Uterus (tissue), 4 donors: ENCODE results near the gene LCTL. TPM values are rescaled to one million over a fixed set of nuclear protein-coding genes. Genes with fewer than 3 reads are reported as not detected.

Experiments
- DNase-seq, 2 donors: peaks; one replicate each; pipeline ENCODE4 v3.0.0-alpha.2; 2019 to 2020
- H3K27ac ChIP-seq, 2 donors: fragments of 200-600 bp; sonication (generic); 1 replicate in 1 of 2; 2 replicates in 1 of 2; pipeline ENCODE4 v1.5.1; 2016 to 2018
- H3K27me3 ChIP-seq, 2 donors: fragments of 200-600 bp; sonication (generic); one replicate each; pipeline ENCODE4 v1.5.1; 2018 to 2019; ENCODE audit warnings: control low read depth in 1 of 2
- H3K36me3 ChIP-seq, 2 donors: fragments of 200-600 bp; sonication (generic); one replicate each; pipeline ENCODE4 v1.5.1; 2019; ENCODE audit warnings: control low read depth in 1 of 2
- H3K4me1 ChIP-seq, 2 donors: fragments of 200-600 bp; sonication (generic); one replicate each; pipeline ENCODE4 v1.5.1; 2018 to 2019; ENCODE audit warnings: control low read depth in 1 of 2
- H3K4me3 ChIP-seq, 2 donors: fragments of 200-600 bp; sonication (generic); 1 replicate in 1 of 2; 2 replicates in 1 of 2; pipeline ENCODE4 v1.5.1; 2018 to 2019; ENCODE audit warnings: mild to moderate bottlenecking in 1 of 2
- H3K9me3 ChIP-seq, 2 donors: fragments of 200-600 bp; sonication (generic); one replicate each; pipeline ENCODE4 v1.5.1; 2019; ENCODE audit warnings: control low read depth in 1 of 2
- POLR2A ChIP-seq, 2 donors: fragments of 450-650 bp; IDR thresholded peaks; one replicate each; pipeline ENCODE4 v1.6.1; 2016; ENCODE audit warnings: antibody characterized with exemption in 2 of 2, mild to moderate bottlenecking in 1 of 2, moderate library complexity in 1 of 2
- intact Hi-C: fragments of 100-400 bp; cut with DNase I; formaldehyde crosslinking; loops from one replicate; pipeline ENCODE4 v1.15.1; 2023; ENCODE audit warnings: low total_unique reads
- total RNA-seq, 4 donors: library from RNA; depleted of rRNA in 3 of 4; stranded (reverse); fragments of >200 nt in 3 of 4; gene quantifications; one replicate each; pipeline versions ENCODE4 v1.1.0 to v1.2.4, GENCODE V29; 2014 to 2023
- TF ChIP-seq, protein P1 (sequence below), 4 experiments: fragments of 200-600 bp in 2 of 4; fragments of 450-650 bp in 2 of 4; sonication (generic) in 2 of 4; IDR thresholded peaks; one replicate each; pipeline ENCODE4 v1.5.1; 2016 to 2019; ENCODE audit warnings: antibody characterized with exemption in 4 of 4, mild to moderate bottlenecking in 2 of 4, moderate library complexity in 1 of 4
- donor health status: DM: yes; HTN: yes; CAD: no.

LCTL gene
- total RNA-seq, 4 donors from 2014 or later: not detected

DNA sequence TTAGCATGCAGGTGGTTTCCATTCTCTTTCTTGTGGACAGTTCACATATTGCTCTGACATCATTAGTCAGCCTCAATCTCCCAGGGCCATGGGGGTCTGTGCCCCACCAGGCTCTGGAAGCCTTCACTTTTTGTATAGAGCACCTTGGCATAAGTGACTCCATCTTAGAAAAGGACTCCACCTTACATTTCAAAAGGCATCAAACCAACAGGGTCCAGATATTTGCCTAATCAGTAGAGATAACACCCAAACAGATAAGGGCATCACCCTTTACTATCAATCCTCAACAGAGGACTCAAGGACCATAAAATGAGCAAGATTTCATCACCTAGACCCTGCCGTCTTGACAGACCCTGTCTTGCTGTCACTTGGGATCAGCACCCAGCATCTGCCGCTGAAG lies 35.7 kb upstream of the LCTL start:
- no peak overlapping the region for H3K4me3 ChIP-seq
- no peak for DNase-seq
- H3K27ac ChIP-seq: no peak overlapping the region
- no peaks in the 10 kb centered on the region for H3K9me3 ChIP-seq
- no peaks in the 10 kb centered on the region for H3K4me1 ChIP-seq
- no peaks in the 10 kb centered on the region for H3K27me3 ChIP-seq
- H3K36me3 ChIP-seq: no peaks in the 10 kb centered on the region
- intact Hi-C loops: no loop called here
- TF ChIP-seq POLR2A (IDR thresholded peaks at IDR 0.05): no peak
- TF ChIP-seq, protein P1, sequence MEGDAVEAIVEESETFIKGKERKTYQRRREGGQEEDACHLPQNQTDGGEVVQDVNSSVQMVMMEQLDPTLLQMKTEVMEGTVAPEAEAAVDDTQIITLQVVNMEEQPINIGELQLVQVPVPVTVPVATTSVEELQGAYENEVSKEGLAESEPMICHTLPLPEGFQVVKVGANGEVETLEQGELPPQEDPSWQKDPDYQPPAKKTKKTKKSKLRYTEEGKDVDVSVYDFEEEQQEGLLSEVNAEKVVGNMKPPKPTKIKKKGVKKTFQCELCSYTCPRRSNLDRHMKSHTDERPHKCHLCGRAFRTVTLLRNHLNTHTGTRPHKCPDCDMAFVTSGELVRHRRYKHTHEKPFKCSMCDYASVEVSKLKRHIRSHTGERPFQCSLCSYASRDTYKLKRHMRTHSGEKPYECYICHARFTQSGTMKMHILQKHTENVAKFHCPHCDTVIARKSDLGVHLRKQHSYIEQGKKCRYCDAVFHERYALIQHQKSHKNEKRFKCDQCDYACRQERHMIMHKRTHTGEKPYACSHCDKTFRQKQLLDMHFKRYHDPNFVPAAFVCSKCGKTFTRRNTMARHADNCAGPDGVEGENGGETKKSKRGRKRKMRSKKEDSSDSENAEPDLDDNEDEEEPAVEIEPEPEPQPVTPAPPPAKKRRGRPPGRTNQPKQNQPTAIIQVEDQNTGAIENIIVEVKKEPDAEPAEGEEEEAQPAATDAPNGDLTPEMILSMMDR (IDR thresholded peaks at IDR 0.05): no peak

DNA sequence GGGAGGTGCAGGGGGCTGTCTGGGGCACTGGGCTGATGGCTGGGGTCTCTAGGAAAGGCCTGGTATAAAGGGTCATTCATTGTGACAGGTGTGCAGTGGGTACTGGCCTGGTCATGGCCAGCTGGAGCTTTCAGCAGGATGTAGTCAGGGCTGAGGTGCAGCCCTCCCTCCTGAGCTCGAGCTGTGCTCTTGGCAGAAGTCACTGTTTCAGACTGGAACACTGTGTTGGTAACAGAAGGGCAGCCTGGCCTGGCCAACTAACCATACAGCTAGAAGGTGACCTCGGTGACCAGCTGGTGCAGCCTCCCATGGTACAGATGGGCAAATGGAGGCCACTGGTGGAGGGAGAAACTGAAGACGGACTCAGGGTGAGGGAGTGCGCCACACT lies 34.4 kb upstream of the LCTL start:
- H3K27me3 ChIP-seq: no peaks in the 10 kb centered on the region
- no peak overlapping the region for H3K27ac ChIP-seq
- intact Hi-C loops: no loop called here
- DNase-seq: no peak
- H3K36me3 ChIP-seq: no peaks in the 10 kb centered on the region
- no peaks in the 10 kb centered on the region for H3K4me1 ChIP-seq
- TF ChIP-seq POLR2A (IDR thresholded peaks at IDR 0.05): no peak
- TF ChIP-seq, protein P1 (IDR thresholded peaks at IDR 0.05): no peak
- no peaks in the 10 kb centered on the region for H3K9me3 ChIP-seq
- H3K4me3 ChIP-seq: no peak overlapping the region

DNA sequence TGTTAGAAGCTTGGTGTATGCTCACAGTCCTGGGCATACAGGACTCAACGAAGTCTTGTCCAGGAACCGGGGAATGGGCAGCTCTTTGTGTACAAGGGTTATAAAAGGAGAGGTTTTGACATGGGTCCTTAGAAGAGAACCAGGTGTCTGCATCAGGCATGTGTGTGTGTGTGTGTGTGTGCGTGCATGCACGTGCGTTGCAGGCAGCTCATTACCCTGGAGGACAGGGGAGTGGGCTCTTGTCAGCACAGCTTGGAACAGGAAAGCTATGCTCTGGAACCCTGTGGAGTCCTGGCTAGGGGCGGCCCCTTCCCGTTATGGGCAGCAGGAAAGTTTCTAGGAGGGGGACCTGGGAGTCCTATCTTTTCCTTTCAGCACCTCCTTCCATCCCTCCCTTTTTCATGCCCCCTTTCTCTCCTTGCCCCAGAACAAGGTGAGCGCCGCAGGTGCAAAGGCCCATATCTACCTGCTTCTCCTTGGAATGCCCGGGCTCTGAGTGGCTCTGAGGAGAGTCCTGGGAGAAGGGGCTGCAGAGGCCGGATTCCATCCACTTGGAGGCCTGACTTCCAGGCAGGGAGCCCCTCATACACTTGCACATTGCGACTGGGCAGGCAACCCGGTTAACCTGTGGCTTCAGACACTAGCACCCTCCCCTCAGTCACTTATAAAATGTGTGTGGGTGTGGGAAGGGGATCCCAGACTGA lies 33.9 kb upstream of the LCTL start:
- Histone ChIP-seq H3K4me3 (no peak overlapping the region), H3K4me1 (no peaks in the 10 kb centered on the region), H3K27me3 (no peaks in the 10 kb centered on the region), H3K9me3 (no peaks in the 10 kb centered on the region), H3K27ac (no peak overlapping the region), H3K36me3 (no peaks in the 10 kb centered on the region)
- intact Hi-C loops: no loop called here
- TF ChIP-seq, protein P1 (IDR thresholded peaks at IDR 0.05): no peak
- no peak for TF ChIP-seq POLR2A (IDR thresholded peaks at IDR 0.05)
- no peak for DNase-seq

DNA sequence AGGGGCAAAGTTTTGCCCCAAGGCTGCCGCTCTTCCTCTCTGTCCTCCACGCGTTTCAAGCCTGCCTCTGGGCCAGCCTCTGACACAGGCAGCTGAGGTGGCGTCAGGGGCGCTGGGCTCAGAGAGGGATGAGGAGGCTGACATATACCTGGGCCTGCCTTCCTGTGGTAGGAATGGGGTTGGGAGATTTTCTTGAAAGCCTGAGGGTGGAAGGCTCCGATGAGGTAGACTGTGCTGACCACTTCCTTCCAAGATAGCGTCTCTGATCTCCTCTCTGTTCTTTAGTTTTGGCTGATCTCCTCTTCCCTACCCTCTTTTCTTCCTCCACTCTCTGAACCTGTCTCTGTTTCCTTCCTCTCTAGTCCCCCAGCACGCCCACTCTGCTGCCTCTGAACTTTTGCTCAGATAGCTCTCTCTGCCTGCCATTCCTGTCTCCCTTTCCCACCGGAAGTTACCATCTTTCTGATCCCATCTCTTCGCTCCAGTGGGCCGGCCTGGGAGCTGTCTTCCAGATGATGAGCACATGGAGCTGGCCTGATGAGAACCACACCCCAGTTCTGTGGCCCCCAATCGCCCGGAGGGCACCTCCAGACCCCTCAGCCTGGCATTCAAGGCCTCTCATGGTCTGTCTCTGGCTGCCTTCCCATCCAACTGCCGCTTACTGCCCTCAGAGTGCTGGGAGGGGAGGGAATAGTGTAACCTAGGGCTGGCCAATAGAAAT lies 32.5 kb upstream of the LCTL start:
- Histone ChIP-seq H3K4me3 (no peak overlapping the region), H3K36me3 (no peaks in the 10 kb centered on the region), H3K27me3 (no peaks in the 10 kb centered on the region), H3K27ac (no peak overlapping the region), H3K4me1 (no peaks in the 10 kb centered on the region), H3K9me3 (no peaks in the 10 kb centered on the region)
- intact Hi-C loops: no loop called here
- DNase-seq: no peak
- TF ChIP-seq, protein P1 (IDR thresholded peaks at IDR 0.05): no peak
- TF ChIP-seq POLR2A (IDR thresholded peaks at IDR 0.05): no peak

DNA sequence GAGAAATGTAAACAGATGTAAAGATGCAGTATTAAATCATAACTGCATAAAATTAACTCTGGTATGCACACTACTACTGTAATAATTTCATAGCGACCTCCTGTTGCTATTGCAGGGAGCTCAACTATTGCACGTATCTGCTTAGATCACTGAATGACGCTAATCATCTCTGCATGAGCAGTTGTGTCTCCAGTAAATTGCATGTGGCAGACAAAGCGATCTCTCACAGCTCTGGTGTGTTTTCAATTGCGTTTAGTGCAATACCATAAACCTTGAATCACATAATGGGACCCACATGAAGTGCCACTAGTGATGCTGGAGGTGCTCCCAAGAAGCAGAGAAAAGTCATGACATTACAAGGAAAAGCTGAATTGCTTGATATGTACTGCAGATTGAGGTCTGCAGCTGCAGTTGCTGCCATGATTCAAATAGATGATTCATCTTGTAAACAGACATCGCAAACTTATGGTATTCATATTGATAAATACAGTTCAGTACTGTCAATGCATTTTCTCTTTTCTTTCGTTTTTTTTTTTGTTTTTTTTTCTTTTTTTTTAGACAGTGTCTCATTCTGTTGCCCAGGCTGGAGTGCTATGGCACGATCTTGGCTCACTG lies 30.2 kb upstream of the LCTL start:
- H3K9me3 ChIP-seq: no peaks in the 10 kb centered on the region
- no peak overlapping the region for H3K4me3 ChIP-seq
- H3K36me3 ChIP-seq: no peaks in the 10 kb centered on the region
- no peaks in the 10 kb centered on the region for H3K27me3 ChIP-seq
- H3K27ac ChIP-seq: no peak overlapping the region
- no peak for TF ChIP-seq POLR2A (IDR thresholded peaks at IDR 0.05)
- TF ChIP-seq, protein P1 (IDR thresholded peaks at IDR 0.05): no peak
- DNase-seq: no peak
- no peaks in the 10 kb centered on the region for H3K4me1 ChIP-seq
- intact Hi-C loops: no loop called here
